SKM-1 treated with dmso at 0.1 percent for 144 hours (cell line): Measurements from ENCODE around the gene CORO2B.
A peak's percentile ranks its signal among the peaks of the same experiment; 100 is the strongest.

Experiments used
- DNase-seq: peaks from one replicate; lab custom pipeline; 2025; ENCODE audit not compliant: unreplicated experiment; lab: John Stamatoyannopoulos, UW

Gene CORO2B

GRCh38 chr15:68589783-68590710, 11.3 kb downstream of the CORO2B start:
- DNase-seq: no peak

- no peak for DNase-seq
Observed at GRCh38 chr15:68590721-68591389, 12.1 kb downstream of the CORO2B start.

- DNase-seq: no peak
Observed at GRCh38 chr15:68592054-68592453, 13.3 kb downstream of the CORO2B start.

- no peak for DNase-seq
Observed at GRCh38 chr15:68592544-68592943, 13.8 kb downstream of the CORO2B start.

- DNase-seq: no peak
Observed at GRCh38 chr15:68593341-68593740, 14.5 kb downstream of the CORO2B start.

GRCh38 chr15:68593828-68594532, 15.2 kb downstream of the CORO2B start:
- peak; percentile 7 for DNase-seq

- DNase-seq: no peak
Observed at GRCh38 chr15:68594533-68595259, 15.9 kb downstream of the CORO2B start.

- DNase-seq: no peak
Observed at GRCh38 chr15:68595260-68595564, 16.4 kb downstream of the CORO2B start.

GRCh38 chr15:68595761-68596160, 17.0 kb downstream of the CORO2B start:
- DNase-seq: no peak

GRCh38 chr15:68596691-68597090, 17.9 kb downstream of the CORO2B start:
- no peak for DNase-seq

GRCh38 chr15:68597581-68597980, 18.8 kb downstream of the CORO2B start:
- DNase-seq: no peak

GRCh38 chr15:68598171-68599152, 19.7 kb downstream of the CORO2B start:
- peak; percentile 8 for DNase-seq

- DNase-seq: no peak
Observed at GRCh38 chr15:68599153-68599545, 20.4 kb downstream of the CORO2B start.

- DNase-seq: no peak
Observed at GRCh38 chr15:68599560-68600071, 20.8 kb downstream of the CORO2B start.

- DNase-seq: no peak
Observed at GRCh38 chr15:68601206-68602197, 22.7 kb downstream of the CORO2B start.

- no peak for DNase-seq
Observed at GRCh38 chr15:68602459-68603215, 23.8 kb downstream of the CORO2B start.

- no peak for DNase-seq
Observed at GRCh38 chr15:68603216-68603595, 24.4 kb downstream of the CORO2B start.

GRCh38 chr15:68603951-68604350, 25.2 kb downstream of the CORO2B start:
- DNase-seq: no peak
